HepG2 (cell line): ENCODE results near the gene TGFBR1. TPM values are rescaled to one million over a fixed set of nuclear protein-coding genes. Genes with fewer than 3 reads are reported as not detected.

ENCODE experiments used
- CHD4 ChIP-seq: fragments of 200-600 bp; sonication (generic); IDR thresholded peaks from 2 replicates; pipeline ENCODE4 v1.7.0; 2017; ENCODE audit warnings: mild to moderate bottlenecking, low read length, borderline replicate concordance
- DR1 ChIP-seq: sonication (generic); formaldehyde crosslinking; IDR thresholded peaks from 2 replicates; pipeline ENCODE4 v1.8.0; 2021; ENCODE audit warnings: mild to moderate bottlenecking, missing genetic modification reagents, inconsistent platforms
- KLF13 ChIP-seq: sonication (generic); formaldehyde crosslinking; IDR thresholded peaks from 2 replicates; pipeline ENCODE4 v1.4.0; 2020; ENCODE audit warnings: mild to moderate bottlenecking, missing genetic modification reagents
- NFAT5 ChIP-seq: sonication (generic); formaldehyde crosslinking; IDR thresholded peaks from 2 replicates; pipeline ENCODE4 v1.4.0; 2020; ENCODE audit warnings: missing genetic modification reagents
- NFE2L2 ChIP-seq: fragments of 150-350 bp; IDR thresholded peaks from 2 replicates; pipeline ENCODE4 v1.6.1; 2014; ENCODE audit warnings: low read length
- NR0B2 ChIP-seq: sonication (generic); formaldehyde crosslinking; IDR thresholded peaks from 2 replicates; pipeline ENCODE4 v1.4.0; 2020; ENCODE audit warnings: mild to moderate bottlenecking, missing genetic modification reagents
- ONECUT2 ChIP-seq: sonication (generic); formaldehyde crosslinking; IDR thresholded peaks from 2 replicates; pipeline ENCODE4 v1.4.0; 2020; ENCODE audit warnings: missing genetic modification reagents
- RBM39 ChIP-seq: fragments of 200-400 bp; formaldehyde crosslinking; IDR thresholded peaks from one replicate; pipeline ENCODE4 v1.6.1; 2018; ENCODE audit warnings: antibody characterized with exemption, mild to moderate bottlenecking, low read depth, low read length; ENCODE audit not compliant: poor library complexity, severe bottlenecking
- SNAPC4 ChIP-seq: sonication (generic); formaldehyde crosslinking; IDR thresholded peaks from 2 replicates; pipeline ENCODE4 v1.4.0; 2020; ENCODE audit warnings: mild to moderate bottlenecking, missing genetic modification reagents
- STAT5B ChIP-seq: sonication (generic); formaldehyde crosslinking; IDR thresholded peaks from 2 replicates; pipeline ENCODE4 v1.4.0; 2020; ENCODE audit warnings: missing genetic modification reagents
- YEATS4 ChIP-seq: sonication (generic); formaldehyde crosslinking; IDR thresholded peaks from 2 replicates; pipeline ENCODE4 v1.4.0; 2020; ENCODE audit warnings: missing genetic modification reagents, borderline replicate concordance
- ZBTB38 ChIP-seq: sonication (generic); formaldehyde crosslinking; IDR thresholded peaks from 2 replicates; pipeline ENCODE4 v1.5.1; 2020; ENCODE audit warnings: mild to moderate bottlenecking, missing genetic modification reagents
- ZFAT ChIP-seq: sonication (generic); formaldehyde crosslinking; conservative IDR thresholded peaks from 2 replicates; pipeline ENCODE4 v1.8.1; 2023; ENCODE audit warnings: missing genetic modification reagents, inconsistent platforms
- ZNF501 ChIP-seq: sonication (generic); formaldehyde crosslinking; IDR thresholded peaks from 2 replicates; pipeline ENCODE4 v1.5.1; 2020; ENCODE audit warnings: mild to moderate bottlenecking, moderate library complexity, missing genetic modification reagents
- ZNF563 ChIP-seq: sonication (generic); formaldehyde crosslinking; IDR thresholded peaks from 2 replicates; pipeline ENCODE4 v1.8.0; 2022; ENCODE audit warnings: mild to moderate bottlenecking, moderate library complexity, missing genetic modification reagents
- ZNF629 ChIP-seq: sonication (generic); formaldehyde crosslinking; conservative IDR thresholded peaks from 2 replicates; pipeline ENCODE4 v1.5.0; 2020; ENCODE audit warnings: missing genetic modification reagents
- ZNF672 ChIP-seq: sonication (generic); formaldehyde crosslinking; IDR thresholded peaks from 2 replicates; pipeline ENCODE4 v1.8.1; 2022; ENCODE audit warnings: missing genetic modification reagents
- polyA plus RNA-seq, 8 experiments: library from polyadenylated mRNA; depleted of rRNA in 3 of 8; stranded (reverse) in 7 of 8; unstranded in 1 of 8; fragments of >200 nt; fragmentation: Illumina TruSeq in 4 of 8; extraction: Trizol in 4 of 8; gene quantifications; 2 replicates each; pipeline versions ENCODE4 v1.2.1 to v1.2.3, GENCODE V29; 2011 to 2016; ENCODE audit warnings: low read depth in 4 of 8, missing spikeins in 1 of 8, mixed read lengths in 1 of 8; ENCODE audit not compliant: insufficient read depth in 1 of 8
- total RNA-seq, 5 experiments: library from RNA; depleted of rRNA; stranded (reverse); fragments of >200 nt; fragmentation: Illumina TruSeq; extraction: Trizol; gene quantifications; 2 replicates each; pipeline ENCODE4 v1.2.3, GENCODE V29; 2016; ENCODE audit warnings: low read depth in 1 of 5
- TF ChIP-seq, protein P1 (sequence below): IDR thresholded peaks from 2 replicates; pipeline ENCODE4 v1.6.1; 2012; ENCODE audit warnings: inconsistent platforms

Gene TGFBR1
- total and polyA plus RNA-seq, 2 of the 13 experiments (the other 11 are each of a cell fraction or from before 2014, with no cell fraction given), result 16.8 to 23.9 TPM

DNA sequence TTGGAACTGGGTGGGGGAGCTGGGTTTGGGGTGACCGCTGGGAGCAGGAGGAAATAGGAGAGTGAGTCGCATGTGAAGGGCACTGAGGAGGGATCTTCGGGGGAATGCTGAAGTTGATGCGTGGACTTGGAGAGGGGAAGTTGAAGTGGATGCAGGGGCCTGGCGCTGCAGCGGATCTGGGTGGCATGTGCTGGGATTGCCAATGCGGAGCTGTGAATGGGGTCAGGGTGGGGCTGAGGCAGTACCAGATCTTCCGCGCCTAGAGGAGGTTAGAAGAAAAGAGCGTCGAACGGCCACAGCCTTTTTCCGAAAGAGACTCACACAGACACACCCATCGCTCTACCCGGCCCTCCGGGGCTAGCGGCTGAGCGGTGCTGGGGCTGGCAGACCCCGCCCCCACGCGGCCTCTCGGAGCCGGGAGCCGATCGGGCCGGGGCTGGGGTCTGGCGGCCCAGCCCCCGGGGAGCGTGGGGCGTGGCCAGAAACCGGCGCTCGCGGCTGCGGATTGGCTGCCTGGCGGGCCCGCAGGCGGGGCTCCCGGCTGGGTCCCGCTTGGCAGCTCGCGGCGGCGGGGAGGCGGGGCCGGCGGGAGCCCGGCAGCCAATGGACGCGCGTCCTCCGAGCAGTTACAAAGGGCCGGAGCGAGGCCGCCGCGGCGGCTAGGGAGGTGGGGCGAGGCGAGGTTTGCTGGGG, at the start of gene TGFBR1 (continued):
- TF ChIP-seq ONECUT2 (CRISPR knock-in tag) (0 out of 2 replicates have a peak, but pooled peaks have one; percentile 19), NR0B2 (CRISPR knock-in tag) (no peak), ZBTB38 (CRISPR knock-in tag) (peak; percentile 41; the same call in 1 of the 2 replicates), KLF13 (no peak), ZNF672 (CRISPR knock-in tag) (no peak), ZFAT (no peak), ZNF501 (CRISPR knock-in tag) (no peak), CHD4 (no peak), NFAT5 (no peak), STAT5B (CRISPR knock-in tag) (no peak), SNAPC4 (CRISPR knock-in tag) (no peak), NFE2L2 (no peak), YEATS4 (CRISPR knock-in tag) (peak; percentile 66; the same call in 1 of the 2 replicates), DR1 (CRISPR knock-in tag) (peak; percentile 52; the same call in 1 of the 2 replicates), ZNF563 (no peak), ZNF629 (no peak), RBM39 (peak; percentile 33)
- TF ChIP-seq, protein P1, sequence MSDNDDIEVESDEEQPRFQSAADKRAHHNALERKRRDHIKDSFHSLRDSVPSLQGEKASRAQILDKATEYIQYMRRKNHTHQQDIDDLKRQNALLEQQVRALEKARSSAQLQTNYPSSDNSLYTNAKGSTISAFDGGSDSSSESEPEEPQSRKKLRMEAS, result peak; percentile 42
